H4 (cell line): Measurements from ENCODE around the gene CPS1. TPM values are rescaled to one million over a fixed set of nuclear protein-coding genes. Genes with fewer than 3 reads are reported as not detected.

Source experiments
- DNase-seq: peaks from one replicate; pipeline ENCODE4 v3.0.0-alpha.2; 2015; ENCODE audit warnings: low spot score
- total RNA-seq: library from RNA; depleted of rRNA; stranded (reverse); fragments of >200 nt; shearing (Covaris generic); gene quantifications from 2 replicates; pipeline ENCODE4 v1.2.3, GENCODE V29; 2014; rRNA removed

Gene CPS1
- total RNA-seq, 1 experiment from 2014 or later = 30.4 TPM

GRCh38 chr2:210681491-210681890 is 125.1 kb downstream of the CPS1 start:
- no peak for DNase-seq

GRCh38 chr2:210686401-210686800 is 130.0 kb downstream of the CPS1 start:
- DNase-seq = no peak

DNA sequence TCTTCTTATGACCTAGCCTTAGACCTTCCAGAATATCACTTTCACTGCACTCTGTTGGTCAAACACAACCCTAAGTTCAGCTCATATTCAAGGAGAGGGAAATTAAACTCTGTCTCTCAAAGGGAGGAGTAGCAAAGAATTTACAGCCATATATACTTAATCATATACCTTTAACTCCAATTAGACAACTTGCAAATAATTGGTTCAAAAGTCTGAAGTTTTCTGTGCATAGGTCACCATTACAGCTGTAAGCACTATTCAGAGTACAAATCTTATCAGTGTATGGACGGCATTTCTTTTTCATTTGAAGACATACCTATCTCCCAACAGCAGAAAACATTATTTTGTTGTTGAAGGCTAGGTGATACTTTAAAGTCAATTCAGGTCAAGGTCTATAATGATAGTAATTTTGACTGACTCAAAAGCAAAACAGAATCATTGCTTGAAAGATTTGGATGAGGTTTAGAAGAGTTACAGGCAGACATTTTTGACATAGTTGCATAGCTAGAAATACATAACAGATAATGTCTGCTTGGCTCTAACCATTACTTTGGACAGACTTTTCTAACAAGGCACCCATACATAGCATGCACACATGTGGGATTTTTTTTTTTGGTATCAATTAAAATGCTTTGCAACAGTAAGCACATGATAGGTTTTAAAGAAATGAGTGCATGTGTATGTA is 131.5 kb downstream of the CPS1 start:
- DNase-seq = no peak

DNA sequence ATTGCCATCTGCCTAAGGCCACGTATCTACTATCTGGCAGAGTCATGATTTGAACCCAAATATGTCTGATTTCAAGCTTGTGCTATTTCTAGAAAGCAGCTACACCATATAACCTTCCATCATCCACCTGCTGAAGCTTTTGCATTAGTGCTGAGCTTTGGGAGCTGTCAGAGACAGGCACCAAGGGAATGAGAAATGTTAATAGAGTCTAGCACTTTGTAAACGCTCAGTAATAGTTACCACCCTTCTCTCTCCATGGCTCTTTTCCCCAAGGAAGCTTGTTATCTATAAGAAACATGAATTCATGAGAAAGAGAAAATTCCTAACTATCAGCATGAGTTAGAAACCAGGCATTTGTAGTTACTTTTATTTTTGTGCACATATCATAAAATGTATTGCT is 151.5 kb downstream of the CPS1 start:
- DNase-seq = no peak

DNA sequence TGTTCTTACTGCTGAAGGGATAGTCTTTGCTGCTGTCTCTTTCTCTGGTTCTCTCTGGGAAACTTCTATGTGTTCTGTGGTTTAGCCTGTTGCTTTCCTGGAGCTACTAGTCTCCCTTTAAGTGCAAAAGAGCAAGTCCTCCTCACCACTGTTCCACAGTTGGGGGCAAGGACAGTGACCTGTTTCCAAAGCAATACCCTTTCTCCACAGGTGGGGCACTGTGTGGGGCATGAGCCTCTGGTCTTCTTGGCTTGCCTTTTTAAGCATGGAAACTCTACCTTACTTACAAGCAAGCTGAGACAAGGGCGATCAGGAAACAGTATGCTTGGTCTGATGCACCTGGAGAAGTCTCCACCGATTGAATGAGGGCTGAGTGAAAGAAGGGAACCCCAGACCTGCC is 156.7 kb downstream of the CPS1 start:
- DNase-seq = no peak

GRCh38 chr2:210715560-210716082 is 159.2 kb downstream of the CPS1 start:
- DNase-seq = no peak

DNA sequence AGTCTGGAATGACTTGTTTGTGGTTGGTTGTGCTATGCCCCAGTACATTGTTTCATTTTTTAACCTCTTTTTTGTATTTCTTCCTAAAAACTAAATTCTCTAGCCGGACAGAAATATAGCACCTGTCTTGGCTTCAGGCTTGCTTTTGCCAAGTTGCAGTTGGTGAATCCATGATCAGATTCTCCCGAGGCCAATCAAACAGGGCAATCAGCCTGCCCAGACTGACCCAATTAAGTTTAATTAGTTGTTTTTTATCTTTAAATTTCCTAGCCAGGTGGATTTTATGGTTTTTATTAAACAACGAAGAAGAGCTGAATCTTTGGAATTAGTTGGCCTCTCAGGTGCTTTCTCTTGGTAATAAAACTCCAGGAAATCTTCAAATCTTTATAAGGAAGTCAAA is 162.1 kb downstream of the CPS1 start:
- no peak for DNase-seq

- no peak for DNase-seq
Measured at GRCh38 chr2:210722092-210722491, 165.7 kb downstream of the CPS1 start.

- DNase-seq = peak; percentile 16
Measured at GRCh38 chr2:210727549-210727948, 171.2 kb downstream of the CPS1 start.

Other genes with a start within 250 kb of the CPS1 start
- gene MYL1, start 241.4 kb upstream of the CPS1 start, total RNA-seq = not detected in 2 replicates
- gene LANCL1, start 79.8 kb upstream of the CPS1 start, total RNA-seq = 42.6 and 46.5 TPM in 2 replicates